ENCODE measurements around the gene GARNL3. TPM values are rescaled to one million over a fixed set of nuclear protein-coding genes. Genes with fewer than 3 reads are reported as not detected.
A peak's percentile ranks its signal among the peaks of the same experiment; 100 is the strongest.

GARNL3 gene
- total RNA-seq, 1 experiment from 2014 or later, result 6.1 TPM

DNA sequence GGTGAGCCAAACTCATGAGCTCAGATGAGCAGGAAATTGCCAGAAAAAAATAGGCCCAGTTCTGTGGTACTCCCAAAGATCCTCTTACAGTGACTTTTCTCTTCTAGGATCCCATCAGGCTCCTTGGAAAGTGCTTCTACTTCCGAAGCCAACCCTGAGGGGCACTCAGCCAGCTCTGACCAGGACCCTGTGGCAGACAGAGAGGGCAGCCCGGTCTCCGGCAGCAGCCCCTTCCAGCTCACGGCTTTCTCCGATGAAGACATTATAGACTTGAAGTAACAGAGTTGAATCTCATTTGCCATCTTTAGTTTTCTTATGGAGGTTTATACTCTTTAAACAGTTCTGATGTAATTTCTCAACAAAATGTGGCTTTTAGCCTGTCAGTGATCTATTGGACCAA is 128.4 kb downstream of the GARNL3 start:
- TF ChIP-seq, protein P1, sequence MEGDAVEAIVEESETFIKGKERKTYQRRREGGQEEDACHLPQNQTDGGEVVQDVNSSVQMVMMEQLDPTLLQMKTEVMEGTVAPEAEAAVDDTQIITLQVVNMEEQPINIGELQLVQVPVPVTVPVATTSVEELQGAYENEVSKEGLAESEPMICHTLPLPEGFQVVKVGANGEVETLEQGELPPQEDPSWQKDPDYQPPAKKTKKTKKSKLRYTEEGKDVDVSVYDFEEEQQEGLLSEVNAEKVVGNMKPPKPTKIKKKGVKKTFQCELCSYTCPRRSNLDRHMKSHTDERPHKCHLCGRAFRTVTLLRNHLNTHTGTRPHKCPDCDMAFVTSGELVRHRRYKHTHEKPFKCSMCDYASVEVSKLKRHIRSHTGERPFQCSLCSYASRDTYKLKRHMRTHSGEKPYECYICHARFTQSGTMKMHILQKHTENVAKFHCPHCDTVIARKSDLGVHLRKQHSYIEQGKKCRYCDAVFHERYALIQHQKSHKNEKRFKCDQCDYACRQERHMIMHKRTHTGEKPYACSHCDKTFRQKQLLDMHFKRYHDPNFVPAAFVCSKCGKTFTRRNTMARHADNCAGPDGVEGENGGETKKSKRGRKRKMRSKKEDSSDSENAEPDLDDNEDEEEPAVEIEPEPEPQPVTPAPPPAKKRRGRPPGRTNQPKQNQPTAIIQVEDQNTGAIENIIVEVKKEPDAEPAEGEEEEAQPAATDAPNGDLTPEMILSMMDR (IDR thresholded peaks at IDR 0.05; ENCODE audit: unreplicated experiment), result no peak
- Mint-ChIP-seq H3K4me3 (ENCODE audit: unreplicated experiment) (no peak overlapping the region), H3K36me3 (ENCODE audit: insufficient read depth, unreplicated experiment) (no peaks in the 10 kb centered on the region), H3K27ac (ENCODE audit: low read depth, unreplicated experiment) (no peak overlapping the region), H3K9me3 (ENCODE audit: unreplicated experiment) (no peaks in the 10 kb centered on the region), H3K4me1 (ENCODE audit: insufficient read depth, unreplicated experiment) (peaks cover 12% of the 10 kb centered on the region), H3K27me3 (ENCODE audit: insufficient read depth, unreplicated experiment) (no peaks in the 10 kb centered on the region)
- ChIA-PET CTCF (interaction anchor here (0.5 to 0.8 kb wide), 2 partner anchors 28 to 866 kb away, joined by 3 read pairs; no protein-coding TSS in a partner anchor), POLR2A (interaction anchor here (0.8 kb wide), 1 partner anchor 163 kb away, joined by 4 read pairs; no protein-coding TSS in a partner anchor)
- DNase-seq (ENCODE audit: unreplicated experiment), result no peak
- intact Hi-C loops (cut with micrococcal nuclease), result no loop called here
- no TSS peak for BruUV-seq (replicated peaks)

GRCh38 chr9:127393645-127394044 is 129.1 kb downstream of the GARNL3 start:
- ChIA-PET CTCF (interaction anchor here (0.5 to 0.8 kb wide), 2 partner anchors 149 to 867 kb away, joined by 3 read pairs; no protein-coding TSS in a partner anchor), POLR2A (no interaction called here)
- peaks cover 10% of the 10 kb centered on the region for H3K4me1 Mint-ChIP-seq (ENCODE audit: insufficient read depth, unreplicated experiment)
- H3K27me3 Mint-ChIP-seq (ENCODE audit: insufficient read depth, unreplicated experiment), result no peaks in the 10 kb centered on the region
- H3K36me3 Mint-ChIP-seq (ENCODE audit: insufficient read depth, unreplicated experiment), result no peaks in the 10 kb centered on the region
- TF ChIP-seq, protein P1 (IDR thresholded peaks at IDR 0.05; ENCODE audit: unreplicated experiment), result no peak
- no peaks in the 10 kb centered on the region for H3K9me3 Mint-ChIP-seq (ENCODE audit: unreplicated experiment)
- no TSS peak for BruUV-seq (replicated peaks)
- no peak for DNase-seq (ENCODE audit: unreplicated experiment)
- no peak overlapping the region for H3K27ac Mint-ChIP-seq (ENCODE audit: low read depth, unreplicated experiment)
- intact Hi-C loops (cut with micrococcal nuclease), result no loop called here
- H3K4me3 Mint-ChIP-seq (ENCODE audit: unreplicated experiment), result no peak overlapping the region

GRCh38 chr9:127395497-127396252 is 131.1 kb downstream of the GARNL3 start:
- no peak for DNase-seq (ENCODE audit: unreplicated experiment)
- ChIA-PET POLR2A (interaction anchor here (1.1 to 2.8 kb wide), 6 partner anchors 7 to 181 kb away, joined by 3 to 35 read pairs (median 12); partner anchors contain the start of genes LRSAM1, RPL12 and ZNF79), CTCF (interaction anchor here (0.6 to 0.7 kb wide), 2 partner anchors 29 to 322 kb away, joined by 3 read pairs; no protein-coding TSS in a partner anchor)
- TF ChIP-seq, protein P1 (IDR thresholded peaks at IDR 0.05; ENCODE audit: unreplicated experiment), result no peak
- intact Hi-C loops (cut with micrococcal nuclease), result loop anchor here (2.0 kb wide), 2 partner anchors 181 to 455 kb away; no protein-coding TSS in a partner anchor
- H3K27ac Mint-ChIP-seq (ENCODE audit: low read depth, unreplicated experiment), result no peak overlapping the region
- peaks cover 4% of the 10 kb centered on the region for H3K4me1 Mint-ChIP-seq (ENCODE audit: insufficient read depth, unreplicated experiment)
- H3K4me3 Mint-ChIP-seq (ENCODE audit: unreplicated experiment), result peak overlapping the region; percentile 74
- no TSS peak for BruUV-seq (replicated peaks)
- peaks cover 8% of the 10 kb centered on the region for H3K36me3 Mint-ChIP-seq (ENCODE audit: insufficient read depth, unreplicated experiment)
- H3K27me3 Mint-ChIP-seq (ENCODE audit: insufficient read depth, unreplicated experiment), result no peaks in the 10 kb centered on the region
- H3K9me3 Mint-ChIP-seq (ENCODE audit: unreplicated experiment), result no peaks in the 10 kb centered on the region

DNA sequence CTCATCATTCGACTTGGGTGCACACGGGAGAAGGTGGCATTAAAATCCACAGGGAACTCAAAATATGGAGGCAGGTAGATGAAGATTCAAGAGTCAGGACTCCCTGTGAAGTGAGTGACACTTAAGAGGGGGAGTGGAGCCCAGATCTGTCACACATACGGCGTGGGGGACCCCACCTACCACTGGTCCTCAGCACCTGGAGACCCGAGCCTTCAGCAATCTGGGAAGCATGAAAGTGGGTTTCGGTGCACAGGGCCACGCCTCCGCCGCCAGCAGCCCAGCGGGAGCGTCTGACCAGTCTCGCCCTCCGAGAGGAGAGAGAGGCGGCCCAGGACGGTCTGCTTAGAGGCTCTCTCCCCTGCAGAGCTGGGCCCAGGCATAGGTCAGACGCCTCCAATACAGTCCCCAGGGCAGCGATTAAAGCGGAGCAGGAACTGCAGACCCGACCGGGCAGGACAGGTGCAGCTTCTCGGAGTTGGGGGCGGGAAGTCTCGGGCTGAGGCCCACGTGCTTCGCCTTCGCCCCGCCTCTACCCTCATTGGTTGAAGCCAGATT is 131.8 kb downstream of the GARNL3 start:
- no peaks in the 10 kb centered on the region for H3K27me3 Mint-ChIP-seq (ENCODE audit: insufficient read depth, unreplicated experiment)
- ChIA-PET POLR2A (interaction anchor here (0.6 to 2.8 kb wide), 19 partner anchors 8 to 396 kb away, joined by 3 to 35 read pairs (median 5); partner anchors contain the start of genes LRSAM1, RPL12 and ZNF79), CTCF (interaction anchor here (0.5 to 1.6 kb wide), 14 partner anchors 8 to 321 kb away, joined by 3 to 10 read pairs (median 3); no protein-coding TSS in a partner anchor)
- peak overlapping the region; percentile 74 for H3K4me3 Mint-ChIP-seq (ENCODE audit: unreplicated experiment)
- no peaks in the 10 kb centered on the region for H3K9me3 Mint-ChIP-seq (ENCODE audit: unreplicated experiment)
- H3K27ac Mint-ChIP-seq (ENCODE audit: low read depth, unreplicated experiment), result no peak overlapping the region
- H3K4me1 Mint-ChIP-seq (ENCODE audit: insufficient read depth, unreplicated experiment), result peaks cover 4% of the 10 kb centered on the region
- BruUV-seq (replicated peaks), result no TSS peak
- TF ChIP-seq, protein P1 (IDR thresholded peaks at IDR 0.05; ENCODE audit: unreplicated experiment), result no peak
- intact Hi-C loops (cut with micrococcal nuclease), result loop anchor here (2.0 kb wide), 2 partner anchors 182 to 456 kb away; no protein-coding TSS in a partner anchor
- H3K36me3 Mint-ChIP-seq (ENCODE audit: insufficient read depth, unreplicated experiment), result peaks cover 10% of the 10 kb centered on the region
- DNase-seq (ENCODE audit: unreplicated experiment), result no peak

Data from MCF 10A (cell line).